ENCODE data around the gene ZBTB46. TPM values are rescaled to one million over a fixed set of nuclear protein-coding genes. Genes with fewer than 3 reads are reported as not detected.

ZBTB46 gene
- total RNA-seq, 6 experiments from 2014 or later, result 0.38 to 1.1 (median 0.64) TPM

DNA sequence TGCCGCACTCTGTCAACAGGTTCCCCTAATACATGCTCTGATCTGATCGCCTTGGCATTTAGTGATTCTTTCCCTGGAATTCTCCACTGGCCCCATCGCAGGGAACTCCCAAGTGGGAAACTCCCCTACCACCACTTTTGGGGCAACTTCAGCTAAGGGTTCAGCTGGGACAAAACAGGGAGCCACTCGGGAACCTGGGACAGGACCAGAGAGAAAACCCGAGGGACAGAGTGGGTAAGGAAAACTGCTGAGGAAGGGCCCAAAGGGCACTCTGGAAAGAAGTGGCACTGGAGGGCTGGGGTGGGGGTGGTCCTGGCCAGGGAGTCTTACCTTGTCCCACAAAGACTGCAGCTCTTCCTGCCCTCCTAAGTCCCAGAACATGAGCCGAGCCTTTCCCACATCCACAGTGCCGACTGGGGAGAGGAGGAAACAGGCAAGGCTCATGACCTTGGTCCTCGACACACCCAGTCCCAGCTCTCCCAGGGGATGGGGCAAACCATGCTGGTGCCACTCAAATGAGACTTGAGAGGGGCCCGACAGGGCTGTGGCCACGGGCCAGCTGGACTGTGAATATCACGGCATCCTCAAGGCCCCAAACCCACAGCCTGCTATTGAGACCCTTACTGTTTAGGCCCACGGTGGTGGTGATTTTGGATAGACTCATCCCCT is 124.9 kb downstream of the ZBTB46 start:
- TF ChIP-seq, protein P1, sequence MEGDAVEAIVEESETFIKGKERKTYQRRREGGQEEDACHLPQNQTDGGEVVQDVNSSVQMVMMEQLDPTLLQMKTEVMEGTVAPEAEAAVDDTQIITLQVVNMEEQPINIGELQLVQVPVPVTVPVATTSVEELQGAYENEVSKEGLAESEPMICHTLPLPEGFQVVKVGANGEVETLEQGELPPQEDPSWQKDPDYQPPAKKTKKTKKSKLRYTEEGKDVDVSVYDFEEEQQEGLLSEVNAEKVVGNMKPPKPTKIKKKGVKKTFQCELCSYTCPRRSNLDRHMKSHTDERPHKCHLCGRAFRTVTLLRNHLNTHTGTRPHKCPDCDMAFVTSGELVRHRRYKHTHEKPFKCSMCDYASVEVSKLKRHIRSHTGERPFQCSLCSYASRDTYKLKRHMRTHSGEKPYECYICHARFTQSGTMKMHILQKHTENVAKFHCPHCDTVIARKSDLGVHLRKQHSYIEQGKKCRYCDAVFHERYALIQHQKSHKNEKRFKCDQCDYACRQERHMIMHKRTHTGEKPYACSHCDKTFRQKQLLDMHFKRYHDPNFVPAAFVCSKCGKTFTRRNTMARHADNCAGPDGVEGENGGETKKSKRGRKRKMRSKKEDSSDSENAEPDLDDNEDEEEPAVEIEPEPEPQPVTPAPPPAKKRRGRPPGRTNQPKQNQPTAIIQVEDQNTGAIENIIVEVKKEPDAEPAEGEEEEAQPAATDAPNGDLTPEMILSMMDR (IDR thresholded peaks at IDR 0.05), result no peak
- Mint-ChIP-seq H3K4me1 (ENCODE audit: low read depth) (peaks cover 33% of the 10 kb centered on the region), H3K4me3 (peak overlapping the region; percentile 94), H3K36me3 (ENCODE audit: low read depth) (peaks cover 31% of the 10 kb centered on the region), H3K9me3 (no peaks in the 10 kb centered on the region), H3K27me3 (ENCODE audit: insufficient read depth) (peaks cover 2% of the 10 kb centered on the region; the same call in 1 of the 2 replicates), H3K27ac (peak overlapping the region; percentile 79)
- no peak for DNase-seq

DNA sequence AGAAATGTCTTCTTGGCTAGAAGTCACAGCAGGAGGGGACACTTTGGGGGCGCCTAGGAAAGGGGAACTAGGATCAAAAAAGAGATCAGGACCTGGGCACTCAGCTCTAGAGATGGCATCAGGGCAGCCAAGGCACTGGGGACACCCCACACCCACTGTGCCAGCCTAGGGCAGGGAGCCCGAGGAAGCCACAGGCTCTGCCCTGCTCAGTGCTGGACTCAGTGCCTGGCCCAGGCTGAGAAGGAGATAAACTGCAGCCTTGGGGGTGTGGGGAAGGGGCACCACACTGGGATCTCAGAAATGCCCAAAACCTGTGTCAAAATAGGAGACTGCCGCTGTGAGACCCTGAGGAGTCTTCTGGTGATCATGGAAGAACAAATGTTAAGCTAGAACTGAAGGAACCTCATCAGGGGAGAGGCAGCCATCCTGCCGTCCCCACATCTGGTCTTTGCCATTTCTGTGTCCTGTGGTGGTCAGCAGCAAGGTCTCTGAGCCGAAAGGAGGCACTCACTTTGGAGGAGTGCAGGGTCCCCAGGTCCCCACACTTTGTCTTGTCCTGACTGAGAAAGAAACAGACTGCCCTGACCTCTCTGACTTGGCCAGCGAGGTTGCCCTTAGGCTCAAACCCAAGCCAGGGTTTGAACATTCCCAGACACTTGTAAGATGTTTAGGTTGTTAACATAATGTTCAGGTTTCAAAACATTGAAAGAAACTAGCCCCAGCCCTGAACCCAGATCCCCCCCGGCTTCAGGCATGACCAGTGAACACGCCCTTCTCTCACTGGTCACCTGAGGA is 125.6 kb downstream of the ZBTB46 start:
- peaks cover 29% of the 10 kb centered on the region for H3K4me1 Mint-ChIP-seq (ENCODE audit: low read depth)
- no peak overlapping the region for H3K4me3 Mint-ChIP-seq
- 0 out of 2 replicates have a peak overlapping the region, but pooled peaks have one; percentile 9 for H3K27ac Mint-ChIP-seq
- peaks cover 3% of the 10 kb centered on the region for H3K27me3 Mint-ChIP-seq (ENCODE audit: insufficient read depth)
- H3K9me3 Mint-ChIP-seq, result no peaks in the 10 kb centered on the region
- peaks cover 24% of the 10 kb centered on the region for H3K36me3 Mint-ChIP-seq (ENCODE audit: low read depth)
- DNase-seq, result no peak
- TF ChIP-seq, protein P1 (IDR thresholded peaks at IDR 0.05), result no peak

DNA sequence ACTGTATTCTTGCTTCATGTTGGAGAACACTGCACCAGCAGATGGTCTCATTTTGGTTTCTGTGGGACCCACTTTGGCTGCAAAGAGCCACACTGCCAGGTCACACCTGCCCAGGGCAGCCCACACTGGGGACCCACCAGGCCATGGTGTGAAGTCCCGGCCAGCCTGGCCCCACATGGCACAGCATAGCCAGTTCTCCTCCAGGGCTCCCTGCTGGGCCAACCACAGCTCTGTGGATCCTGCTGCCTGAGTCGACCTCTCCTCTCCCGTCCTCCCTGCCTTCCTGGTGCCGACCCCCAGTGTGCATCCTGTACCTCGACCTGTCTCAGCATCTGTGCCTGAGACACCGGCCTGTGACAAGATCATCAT is 126.3 kb downstream of the ZBTB46 start:
- no peak overlapping the region for H3K4me3 Mint-ChIP-seq
- peaks cover 7% of the 10 kb centered on the region for H3K27me3 Mint-ChIP-seq (ENCODE audit: insufficient read depth)
- peaks cover 27% of the 10 kb centered on the region for H3K4me1 Mint-ChIP-seq (ENCODE audit: low read depth)
- 0 out of 2 replicates have a peak overlapping the region, but pooled peaks have one; percentile 5 for H3K27ac Mint-ChIP-seq
- TF ChIP-seq, protein P1 (IDR thresholded peaks at IDR 0.05), result no peak
- DNase-seq, result no peak
- H3K9me3 Mint-ChIP-seq, result no peaks in the 10 kb centered on the region
- peaks cover 21% of the 10 kb centered on the region for H3K36me3 Mint-ChIP-seq (ENCODE audit: low read depth)

DNA sequence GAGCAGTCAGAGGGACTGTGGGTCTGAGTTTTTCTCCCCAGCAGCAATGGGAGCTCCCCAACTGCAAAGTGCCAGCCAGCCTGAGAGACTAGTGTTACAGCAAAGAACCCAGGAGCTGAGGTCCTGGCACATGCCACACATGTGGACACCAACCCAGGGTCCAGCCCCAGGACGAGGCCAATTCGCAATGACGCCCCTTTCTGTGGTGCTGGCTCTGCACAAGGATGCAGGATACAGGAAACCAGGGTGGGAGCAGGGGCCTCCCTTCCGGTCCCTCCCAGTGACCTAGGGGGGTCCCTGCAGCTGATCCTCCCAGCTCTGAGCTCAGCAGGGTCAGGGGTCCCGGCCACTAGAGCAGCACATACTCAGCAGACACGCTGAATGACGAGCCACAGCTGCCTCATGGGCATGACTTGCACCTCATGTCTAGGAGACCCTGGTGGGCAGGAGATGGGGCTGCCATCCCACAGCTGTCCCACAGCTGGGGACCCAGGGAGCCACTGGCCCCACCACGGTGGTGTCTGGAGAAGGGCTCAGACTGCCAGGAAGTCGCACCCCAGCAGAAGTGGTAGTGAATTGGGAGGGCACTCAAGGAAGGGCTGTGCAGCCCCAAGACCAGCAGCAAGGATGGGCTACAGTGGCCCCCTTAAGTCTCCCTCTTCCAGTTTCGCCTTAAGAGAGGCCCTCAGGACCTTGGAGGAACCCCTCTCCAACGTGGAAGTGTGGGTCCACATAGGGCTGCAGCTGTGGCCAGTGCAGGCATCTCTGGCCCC is 126.9 kb downstream of the ZBTB46 start:
- no peak overlapping the region for H3K27ac Mint-ChIP-seq
- TF ChIP-seq, protein P1 (IDR thresholded peaks at IDR 0.05), result no peak
- DNase-seq, result no peak
- H3K4me3 Mint-ChIP-seq, result no peak overlapping the region
- peaks cover 28% of the 10 kb centered on the region for H3K4me1 Mint-ChIP-seq (ENCODE audit: low read depth)
- peaks cover 10% of the 10 kb centered on the region for H3K27me3 Mint-ChIP-seq (ENCODE audit: insufficient read depth)
- H3K36me3 Mint-ChIP-seq (ENCODE audit: low read depth), result peaks cover 20% of the 10 kb centered on the region
- H3K9me3 Mint-ChIP-seq, result no peaks in the 10 kb centered on the region

DNA sequence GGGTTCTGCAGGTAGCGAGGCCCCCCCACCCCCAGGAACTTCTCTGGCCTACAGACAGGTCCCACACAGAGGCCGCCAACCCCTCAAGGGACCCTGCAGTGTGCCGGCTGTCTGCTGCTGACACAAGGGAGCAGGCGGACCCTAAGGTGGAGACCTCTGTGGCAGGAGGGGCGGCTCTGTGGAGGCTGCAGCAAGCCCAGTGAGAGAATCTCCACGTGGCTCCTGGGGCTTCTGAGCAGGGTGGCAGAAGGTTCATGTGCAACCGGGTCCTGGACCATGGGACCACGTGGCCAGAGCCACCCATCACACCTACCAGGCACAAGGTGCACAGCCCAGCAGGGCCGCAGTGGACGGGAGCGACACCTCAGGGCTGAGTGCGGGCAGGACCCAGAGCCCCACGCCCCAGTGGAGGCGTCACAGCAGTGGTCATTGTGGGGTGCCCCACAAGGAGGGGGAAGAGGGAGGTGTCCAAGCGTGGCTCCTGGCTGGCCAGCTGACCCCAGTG is 127.5 kb downstream of the ZBTB46 start:
- Mint-ChIP-seq H3K27me3 (ENCODE audit: insufficient read depth) (peaks cover 15% of the 10 kb centered on the region), H3K4me1 (ENCODE audit: low read depth) (peaks cover 28% of the 10 kb centered on the region), H3K27ac (no peak overlapping the region), H3K4me3 (no peak overlapping the region), H3K36me3 (ENCODE audit: low read depth) (peaks cover 14% of the 10 kb centered on the region), H3K9me3 (no peaks in the 10 kb centered on the region)
- TF ChIP-seq, protein P1 (IDR thresholded peaks at IDR 0.05), result no peak
- no peak for DNase-seq
